HCT116 (cell line): ENCODE results near the gene PAK1. TPM values are rescaled to one million over a fixed set of nuclear protein-coding genes. Genes with fewer than 3 reads are reported as not detected.

Experiments used
- ATAC-seq: fragments of 200-7000 bp; cut with Tn5 transposase; 2 replicates; pipeline ENCODE4 v1.9.1; 2020; ENCODE audit warnings: mild to moderate bottlenecking, moderate library complexity
- BruUV-seq: library from RNA; stranded (reverse); fragments of 400-500 nt; replicated peaks from 2 replicates; lab custom pipeline; 2021; lab: Mats Ljungman, UMichigan
- CTCF ChIA-PET: fragments of 300-600 bp; sonication (Branson Sonifier 250); formaldehyde crosslinking; loops from one replicate; lab custom pipeline; 2021; ENCODE audit warnings: antibody characterized with exemption; lab: Charles Lee
- POLR2A ChIA-PET: fragments of 300-600, 350-600 bp; sonication (Branson Sonifier 250); formaldehyde crosslinking; loops from one replicate; lab custom pipeline; 2021; ENCODE audit warnings: antibody characterized with exemption; lab: Charles Lee
- RAD21 ChIA-PET, 2 experiments: fragments of 300-600 bp; sonication (Branson Sonifier 250); formaldehyde crosslinking; loops; one replicate each; lab custom pipeline; 2023; ENCODE audit warnings: low total read pairs in 2 of 2; ENCODE audit not compliant: uncharacterized antibody in 2 of 2, unreplicated experiment in 2 of 2, low non-redundant PET in 1 of 2; lab: Charles Lee
- DNase-seq: peaks from one replicate; pipeline ENCODE4 v3.0.0-alpha.2; 2010; ENCODE audit warnings: low read depth, low spot score
- H2AFZ ChIP-seq: fragments of 200-600 bp; shearing (Covaris generic), sonication (generic); 2 replicates; pipeline ENCODE4 v1.6.1; 2017; ENCODE audit warnings: low read depth, mixed run types, mixed read lengths, antibody characterized with exemption, low read length; ENCODE audit not compliant: poor library complexity, severe bottlenecking
- H3K27ac ChIP-seq: 2 replicates; pipeline ENCODE4 v1.5.1; 2012; ENCODE audit warnings: low read depth, low read length
- H3K27me3 ChIP-seq: fragments of 200-600 bp; sonication (generic); 2 replicates; pipeline ENCODE4 v1.6.1; 2016; ENCODE audit warnings: mixed run types, low read length, mixed read lengths; ENCODE audit not compliant: insufficient read depth
- H3K36me3 ChIP-seq, 2 experiments: fragments of 200-500 bp in 1 of 2; fragments of 200-600 bp in 1 of 2; sonication (Bioruptor generic) in 1 of 2; sonication (generic) in 1 of 2; 2 replicates each; pipeline versions ENCODE4 v1.5.1 to v1.6.1; 2014 to 2016; ENCODE audit warnings: low read length in 2 of 2, inconsistent platforms in 1 of 2, mixed read lengths in 1 of 2, mixed run types in 1 of 2; ENCODE audit not compliant: insufficient read depth in 2 of 2, control insufficient read depth in 1 of 2
- H3K4me1 ChIP-seq, 2 experiments: fragments of 200-600 bp in 1 of 2; sonication (generic) in 1 of 2; 2 replicates each; pipeline versions ENCODE4 v1.5.1 to v1.6.1; 2012 to 2017; ENCODE audit warnings: low read length in 2 of 2, inconsistent platforms in 1 of 2, mild to moderate bottlenecking in 1 of 2, mixed read lengths in 1 of 2, mixed run types in 1 of 2, moderate library complexity in 1 of 2; ENCODE audit not compliant: insufficient read depth in 2 of 2, control insufficient read depth in 1 of 2
- H3K4me2 ChIP-seq: fragments of 200-600 bp; sonication (generic); 2 replicates; pipeline ENCODE4 v1.6.1; 2017; ENCODE audit warnings: mixed run types, low read length, mixed read lengths
- H3K4me3 ChIP-seq, 2 experiments: fragments of 200-600 bp in 1 of 2; sonication (generic) in 1 of 2; replicated peaks in 1 of 2; 2 replicates each; pipeline ENCODE4 v1.5.1; 2011 to 2016; ENCODE audit warnings: low read length in 2 of 2, control low read depth in 1 of 2, low read depth in 1 of 2, mild to moderate bottlenecking in 1 of 2, mixed read lengths in 1 of 2, mixed run types in 1 of 2
- H3K79me2 ChIP-seq: fragments of 200-600 bp; sonication (generic); 2 replicates; pipeline ENCODE4 v1.6.1; 2017; ENCODE audit warnings: mild to moderate bottlenecking, mixed run types, low read length, moderate library complexity, mixed read lengths; ENCODE audit not compliant: insufficient read depth
- H3K9ac ChIP-seq: fragments of 200-600 bp; sonication (generic); 2 replicates; pipeline ENCODE4 v1.6.1; 2016; ENCODE audit warnings: low read length, mixed read lengths
- H3K9me2 ChIP-seq: fragments of 200-600 bp; sonication (generic), shearing (Covaris generic); 2 replicates; pipeline ENCODE4 v1.6.1; 2017; ENCODE audit warnings: mixed run types, mild to moderate bottlenecking, moderate library complexity; ENCODE audit not compliant: insufficient read depth
- H3K9me3 ChIP-seq, 2 experiments: fragments of 200-500 bp in 1 of 2; fragments of 200-600 bp in 1 of 2; sonication (Bioruptor generic) in 1 of 2; sonication (generic) in 1 of 2; 2 replicates each; pipeline ENCODE4 v1.6.1; 2014 to 2017; ENCODE audit warnings: low read length in 2 of 2, mixed read lengths in 2 of 2, inconsistent platforms in 1 of 2, low read depth in 1 of 2, mild to moderate bottlenecking in 1 of 2, mixed run types in 1 of 2, moderate library complexity in 1 of 2; ENCODE audit not compliant: control insufficient read depth in 1 of 2, insufficient read depth in 1 of 2
- H4K20me1 ChIP-seq: fragments of 200-600 bp; sonication (generic), shearing (Covaris generic); 2 replicates; pipeline ENCODE4 v1.6.1; 2017; ENCODE audit warnings: mixed run types, mild to moderate bottlenecking, moderate library complexity; ENCODE audit not compliant: insufficient read depth
- CBX3 ChIP-seq: IDR thresholded peaks from 2 replicates; pipeline ENCODE4 v1.6.1; 2012; ENCODE audit warnings: low read depth
- CEBPB ChIP-seq: IDR thresholded peaks from 2 replicates; pipeline ENCODE4 v1.6.1; 2012; ENCODE audit warnings: low read depth
- EGR1 ChIP-seq: IDR thresholded peaks from 2 replicates; pipeline ENCODE4 v1.6.1; 2012; ENCODE audit warnings: low read depth
- ELF1 ChIP-seq: IDR thresholded peaks from 2 replicates; pipeline ENCODE4 v1.6.1; 2012; ENCODE audit warnings: low read depth, borderline replicate concordance
- EZH2 ChIP-seq: fragments of 200-600 bp; sonication (generic); IDR thresholded peaks from 2 replicates; pipeline ENCODE4 v1.6.1; 2017; ENCODE audit warnings: antibody characterized with exemption, mixed run types
- FOSL1 ChIP-seq: IDR thresholded peaks from 2 replicates; pipeline ENCODE4 v1.6.1; 2012; ENCODE audit warnings: low read depth
- POLR2A ChIP-seq: IDR thresholded peaks from 2 replicates; pipeline ENCODE4 v1.7.0; 2011; ENCODE audit warnings: borderline replicate concordance; ENCODE audit not compliant: insufficient read depth, insufficient read length; ENCODE audit errors: extremely low read depth
- POLR2AphosphoS5 ChIP-seq: IDR thresholded peaks from 2 replicates; pipeline ENCODE4 v1.6.1; 2011; ENCODE audit warnings: mild to moderate bottlenecking, low read depth, low read length, moderate library complexity
- SIN3A ChIP-seq: IDR thresholded peaks from 2 replicates; pipeline ENCODE4 v1.6.1; 2012; ENCODE audit warnings: low read depth
- SP1 ChIP-seq: IDR thresholded peaks from 2 replicates; pipeline ENCODE4 v1.6.1; 2012; ENCODE audit warnings: low read depth
- SRF ChIP-seq: IDR thresholded peaks from 2 replicates; pipeline ENCODE4 v1.6.1; 2012; ENCODE audit warnings: low read depth
- TCF7L2 ChIP-seq: IDR thresholded peaks from 2 replicates; pipeline ENCODE4 v1.7.0; 2011; ENCODE audit warnings: borderline replicate concordance, inconsistent platforms; ENCODE audit not compliant: insufficient read depth, insufficient read length; ENCODE audit errors: extremely low read depth
- YY1 ChIP-seq: IDR thresholded peaks from 2 replicates; pipeline ENCODE4 v1.6.1; 2011; ENCODE audit warnings: low read length, low read depth, moderate library complexity, mild to moderate bottlenecking; ENCODE audit not compliant: insufficient replicate concordance; ENCODE audit errors: extremely low read depth
- ZFX ChIP-seq: fragments of 450-650 bp; IDR thresholded peaks from 2 replicates; pipeline ENCODE4 v1.6.1; 2017
- ZNF274 ChIP-seq: fragments of 200-500 bp; sonication (Bioruptor generic); IDR thresholded peaks from 2 replicates; pipeline ENCODE4 v1.6.1; 2014; ENCODE audit warnings: mild to moderate bottlenecking, low read depth, low read length, inconsistent platforms
- intact Hi-C: fragments of 100-400 bp; cut with micrococcal nuclease; formaldehyde crosslinking; loops from 2 replicates; pipeline ENCODE4 v1.10.0; 2022
- total RNA-seq: library from RNA; stranded (reverse); gene quantifications from one replicate; pipeline ENCODE4 v1.2.1, GENCODE V29; 2021; ENCODE audit not compliant: unreplicated experiment
- TF ChIP-seq, protein P1 (sequence below): IDR thresholded peaks from 2 replicates; pipeline ENCODE4 v1.6.1; 2012
- TF ChIP-seq, protein P2 (sequence below): IDR thresholded peaks from 2 replicates; pipeline ENCODE4 v1.6.1; 2012
- TF ChIP-seq, protein P3 (sequence below): IDR thresholded peaks from 2 replicates; pipeline ENCODE4 v1.6.1; 2012; ENCODE audit warnings: low read depth
- TF ChIP-seq, protein P4 (sequence below), 3 experiments: fragments of 200-600 bp in 1 of 3; sonication (generic) in 1 of 3; IDR thresholded peaks in 2 of 3; conservative IDR thresholded peaks in 1 of 3; 2 replicates each; pipeline ENCODE4 v1.5.1; 2012 to 2017; ENCODE audit warnings: low read depth in 2 of 3, low read length in 2 of 3, antibody characterized with exemption in 1 of 3, borderline replicate concordance in 1 of 3, control low read depth in 1 of 3, mild to moderate bottlenecking in 1 of 3, mixed read lengths in 1 of 3, mixed run types in 1 of 3, moderate library complexity in 1 of 3; ENCODE audit not compliant: insufficient read depth in 1 of 3
- TF ChIP-seq, protein P5 (sequence below): IDR thresholded peaks from 2 replicates; pipeline ENCODE4 v1.6.1; 2011; ENCODE audit warnings: mild to moderate bottlenecking, low read length, moderate library complexity; ENCODE audit not compliant: insufficient replicate concordance; ENCODE audit errors: extremely low read depth

The PAK1 gene
- total RNA-seq, 1 experiment from 2014 or later: 56.1 TPM

DNA sequence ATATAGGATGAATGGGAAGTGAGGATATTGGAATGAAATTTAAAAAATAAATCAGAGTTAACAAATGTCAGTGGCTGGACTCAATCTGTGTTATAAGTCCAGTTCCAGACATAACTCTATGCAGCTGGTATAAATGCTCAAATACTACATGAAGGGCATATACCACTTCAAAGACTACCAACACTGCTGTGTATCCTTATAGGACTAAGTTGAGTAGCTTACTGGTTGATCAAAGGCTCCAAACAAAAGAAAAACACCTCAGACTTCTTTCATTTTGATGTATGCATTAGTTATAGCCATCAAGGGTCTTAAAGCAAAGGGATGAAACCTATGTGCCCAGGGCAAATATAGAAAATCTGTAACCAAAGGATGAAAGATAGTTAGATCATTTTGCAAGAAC lies 86.2 kb downstream of the PAK1 start:
- H3K4me3 ChIP-seq: no peak overlapping the region
- H3K4me2 ChIP-seq: no peak overlapping the region
- DNase-seq: no peak
- no peaks in the 10 kb centered on the region for H3K9me2 ChIP-seq
- H3K36me3 ChIP-seq: no peaks in the 10 kb centered on the region
- RAD21 ChIA-PET: no interaction called here
- H3K27ac ChIP-seq: no peak overlapping the region
- no peaks in the 10 kb centered on the region for H3K27me3 ChIP-seq
- POLR2A ChIA-PET: no interaction called here
- no peak for TF ChIP-seq EGR1
- no peak for TF ChIP-seq EZH2
- TF ChIP-seq, protein P1, sequence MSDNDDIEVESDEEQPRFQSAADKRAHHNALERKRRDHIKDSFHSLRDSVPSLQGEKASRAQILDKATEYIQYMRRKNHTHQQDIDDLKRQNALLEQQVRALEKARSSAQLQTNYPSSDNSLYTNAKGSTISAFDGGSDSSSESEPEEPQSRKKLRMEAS: no peak
- TF ChIP-seq POLR2A: no peak
- TF ChIP-seq FOSL1: no peak
- TF ChIP-seq, protein P2, sequence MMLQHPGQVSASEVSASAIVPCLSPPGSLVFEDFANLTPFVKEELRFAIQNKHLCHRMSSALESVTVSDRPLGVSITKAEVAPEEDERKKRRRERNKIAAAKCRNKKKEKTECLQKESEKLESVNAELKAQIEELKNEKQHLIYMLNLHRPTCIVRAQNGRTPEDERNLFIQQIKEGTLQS: no peak
- TF ChIP-seq ZFX: no peak
- no peak for TF ChIP-seq YY1
- TF ChIP-seq SP1: no peak
- no peak for TF ChIP-seq CBX3
- no peak for TF ChIP-seq CEBPB
- TF ChIP-seq ZNF274: no peak
- TF ChIP-seq POLR2AphosphoS5: no peak
- TF ChIP-seq, protein P3, sequence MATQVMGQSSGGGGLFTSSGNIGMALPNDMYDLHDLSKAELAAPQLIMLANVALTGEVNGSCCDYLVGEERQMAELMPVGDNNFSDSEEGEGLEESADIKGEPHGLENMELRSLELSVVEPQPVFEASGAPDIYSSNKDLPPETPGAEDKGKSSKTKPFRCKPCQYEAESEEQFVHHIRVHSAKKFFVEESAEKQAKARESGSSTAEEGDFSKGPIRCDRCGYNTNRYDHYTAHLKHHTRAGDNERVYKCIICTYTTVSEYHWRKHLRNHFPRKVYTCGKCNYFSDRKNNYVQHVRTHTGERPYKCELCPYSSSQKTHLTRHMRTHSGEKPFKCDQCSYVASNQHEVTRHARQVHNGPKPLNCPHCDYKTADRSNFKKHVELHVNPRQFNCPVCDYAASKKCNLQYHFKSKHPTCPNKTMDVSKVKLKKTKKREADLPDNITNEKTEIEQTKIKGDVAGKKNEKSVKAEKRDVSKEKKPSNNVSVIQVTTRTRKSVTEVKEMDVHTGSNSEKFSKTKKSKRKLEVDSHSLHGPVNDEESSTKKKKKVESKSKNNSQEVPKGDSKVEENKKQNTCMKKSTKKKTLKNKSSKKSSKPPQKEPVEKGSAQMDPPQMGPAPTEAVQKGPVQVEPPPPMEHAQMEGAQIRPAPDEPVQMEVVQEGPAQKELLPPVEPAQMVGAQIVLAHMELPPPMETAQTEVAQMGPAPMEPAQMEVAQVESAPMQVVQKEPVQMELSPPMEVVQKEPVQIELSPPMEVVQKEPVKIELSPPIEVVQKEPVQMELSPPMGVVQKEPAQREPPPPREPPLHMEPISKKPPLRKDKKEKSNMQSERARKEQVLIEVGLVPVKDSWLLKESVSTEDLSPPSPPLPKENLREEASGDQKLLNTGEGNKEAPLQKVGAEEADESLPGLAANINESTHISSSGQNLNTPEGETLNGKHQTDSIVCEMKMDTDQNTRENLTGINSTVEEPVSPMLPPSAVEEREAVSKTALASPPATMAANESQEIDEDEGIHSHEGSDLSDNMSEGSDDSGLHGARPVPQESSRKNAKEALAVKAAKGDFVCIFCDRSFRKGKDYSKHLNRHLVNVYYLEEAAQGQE: no peak
- TF ChIP-seq, protein P4, sequence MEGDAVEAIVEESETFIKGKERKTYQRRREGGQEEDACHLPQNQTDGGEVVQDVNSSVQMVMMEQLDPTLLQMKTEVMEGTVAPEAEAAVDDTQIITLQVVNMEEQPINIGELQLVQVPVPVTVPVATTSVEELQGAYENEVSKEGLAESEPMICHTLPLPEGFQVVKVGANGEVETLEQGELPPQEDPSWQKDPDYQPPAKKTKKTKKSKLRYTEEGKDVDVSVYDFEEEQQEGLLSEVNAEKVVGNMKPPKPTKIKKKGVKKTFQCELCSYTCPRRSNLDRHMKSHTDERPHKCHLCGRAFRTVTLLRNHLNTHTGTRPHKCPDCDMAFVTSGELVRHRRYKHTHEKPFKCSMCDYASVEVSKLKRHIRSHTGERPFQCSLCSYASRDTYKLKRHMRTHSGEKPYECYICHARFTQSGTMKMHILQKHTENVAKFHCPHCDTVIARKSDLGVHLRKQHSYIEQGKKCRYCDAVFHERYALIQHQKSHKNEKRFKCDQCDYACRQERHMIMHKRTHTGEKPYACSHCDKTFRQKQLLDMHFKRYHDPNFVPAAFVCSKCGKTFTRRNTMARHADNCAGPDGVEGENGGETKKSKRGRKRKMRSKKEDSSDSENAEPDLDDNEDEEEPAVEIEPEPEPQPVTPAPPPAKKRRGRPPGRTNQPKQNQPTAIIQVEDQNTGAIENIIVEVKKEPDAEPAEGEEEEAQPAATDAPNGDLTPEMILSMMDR (IDR thresholded peaks at IDR 0.05 in 2 of 3, conservative IDR thresholded peaks at IDR 0.05 in 1 of 3; ENCODE audit: borderline replicate concordance in 1 of 3, insufficient read depth in 1 of 3, low read depth in 2 of 3, low read length in 2 of 3): no peak
- TF ChIP-seq ELF1: no peak
- TF ChIP-seq, protein P5, sequence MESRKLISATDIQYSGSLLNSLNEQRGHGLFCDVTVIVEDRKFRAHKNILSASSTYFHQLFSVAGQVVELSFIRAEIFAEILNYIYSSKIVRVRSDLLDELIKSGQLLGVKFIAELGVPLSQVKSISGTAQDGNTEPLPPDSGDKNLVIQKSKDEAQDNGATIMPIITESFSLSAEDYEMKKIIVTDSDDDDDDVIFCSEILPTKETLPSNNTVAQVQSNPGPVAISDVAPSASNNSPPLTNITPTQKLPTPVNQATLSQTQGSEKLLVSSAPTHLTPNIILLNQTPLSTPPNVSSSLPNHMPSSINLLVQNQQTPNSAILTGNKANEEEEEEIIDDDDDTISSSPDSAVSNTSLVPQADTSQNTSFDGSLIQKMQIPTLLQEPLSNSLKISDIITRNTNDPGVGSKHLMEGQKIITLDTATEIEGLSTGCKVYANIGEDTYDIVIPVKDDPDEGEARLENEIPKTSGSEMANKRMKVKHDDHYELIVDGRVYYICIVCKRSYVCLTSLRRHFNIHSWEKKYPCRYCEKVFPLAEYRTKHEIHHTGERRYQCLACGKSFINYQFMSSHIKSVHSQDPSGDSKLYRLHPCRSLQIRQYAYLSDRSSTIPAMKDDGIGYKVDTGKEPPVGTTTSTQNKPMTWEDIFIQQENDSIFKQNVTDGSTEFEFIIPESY: no peak
- no peak for TF ChIP-seq SRF
- TF ChIP-seq TCF7L2: no peak
- no peak for TF ChIP-seq SIN3A
- no TSS peak for BruUV-seq
- H3K9ac ChIP-seq: no peak overlapping the region
- peaks cover 0 to 15% of the 10 kb centered on the region in 2 experiments; a peak in 2 of 4 replicates for H3K4me1 ChIP-seq
- intact Hi-C loops: no loop called here
- no peaks in the 10 kb centered on the region for H3K9me3 ChIP-seq
- H3K79me2 ChIP-seq: no peaks in the 10 kb centered on the region
- no peak overlapping the region for H2AFZ ChIP-seq
- CTCF ChIA-PET: no interaction called here
- ATAC-seq: no peak
- H4K20me1 ChIP-seq: no peaks in the 10 kb centered on the region
